Stimulated activated naive CD8-positive, alpha-beta T cell treated with anti-CD3 and anti-CD28 coated beads, Interleukin-15, amount 100 ng/mL, for 72 hours (primary cell): ENCODE measurements around the gene IFITM2.

ENCODE experiments used
- ATAC-seq: fragments of 150-1000 bp; cut with Tn5 transposase; 2 replicates; pipeline ENCODE4 v1.10.0; 2021; ENCODE audit warnings: mild to moderate bottlenecking, moderate library complexity
- DNase-seq, 2 donors: peaks; one replicate each; pipeline ENCODE4 v3.0.0; 2021 to 2022
- H3K27ac Mint-ChIP-seq, 2 donors: one replicate each; pipeline ENCODE4 v1.8.0; 2022; ENCODE audit warnings: mild to moderate bottlenecking in 2 of 2, mixed read lengths in 2 of 2, moderate library complexity in 2 of 2
- H3K27me3 Mint-ChIP-seq: one replicate; pipeline ENCODE4 v1.8.0; 2022; ENCODE audit warnings: mixed read lengths
- H3K4me1 Mint-ChIP-seq: one replicate; pipeline ENCODE4 v1.8.0; 2022; ENCODE audit warnings: mild to moderate bottlenecking, mixed read lengths
- H3K4me3 Mint-ChIP-seq, 2 donors: one replicate each; pipeline ENCODE4 v1.8.0; 2022; ENCODE audit warnings: mild to moderate bottlenecking in 2 of 2, mixed read lengths in 2 of 2, moderate library complexity in 1 of 2
- H3K9me3 Mint-ChIP-seq, 2 donors: one replicate each; pipeline ENCODE4 v1.8.0; 2022; ENCODE audit warnings: mixed read lengths in 2 of 2

IFITM2 gene

GRCh38 chr11:296171-297050 is 11.2 kb upstream of the IFITM2 start:
- peak overlapping the region in 1 of 2 donors; percentile 64 for H3K4me3 Mint-ChIP-seq
- H3K9me3 Mint-ChIP-seq, result no peaks in the 10 kb centered on the region
- ATAC-seq, result no peak
- H3K27ac Mint-ChIP-seq, result peak overlapping the region in 1 of 2 donors; percentile 67
- peaks cover 18% of the 10 kb centered on the region for H3K27me3 Mint-ChIP-seq
- DNase-seq, result peak in 1 of 2 donors; percentile 30
- H3K4me1 Mint-ChIP-seq, result peaks cover 95% of the 10 kb centered on the region

- peaks cover 19% of the 10 kb centered on the region for H3K27me3 Mint-ChIP-seq
- H3K27ac Mint-ChIP-seq, result peak overlapping the region; percentile 22 to 95
- peaks cover 90% of the 10 kb centered on the region for H3K4me1 Mint-ChIP-seq
- H3K4me3 Mint-ChIP-seq, result peak overlapping the region; percentile 23 to 64
- ATAC-seq (peak; percentile 58), DNase-seq (peak in 1 of 2 donors; percentile 66)
- H3K9me3 Mint-ChIP-seq, result no peaks in the 10 kb centered on the region
These were observed 10.5 kb upstream of the IFITM2 start for GRCh38 chr11:297051-297585.

- ATAC-seq, result peak; percentile 71
- Mint-ChIP-seq H3K27ac (peak overlapping the region; percentile 22 to 95), H3K9me3 (no peaks in the 10 kb centered on the region), H3K27me3 (peaks cover 19% of the 10 kb centered on the region), H3K4me1 (peaks cover 89% of the 10 kb centered on the region), H3K4me3 (peak overlapping the region; percentile 27 to 64)
- DNase-seq, result peak; percentile 72 to 86
These were observed 9.8 kb upstream of the IFITM2 start for GRCh38 chr11:297586-298405.

- peaks cover 90% of the 10 kb centered on the region for H3K4me1 Mint-ChIP-seq
- H3K9me3 Mint-ChIP-seq, result no peaks in the 10 kb centered on the region
- peak overlapping the region; percentile 9 to 14 for H3K27ac Mint-ChIP-seq
- DNase-seq (peak in 1 of 2 donors; percentile 60), ATAC-seq (peak; percentile 11)
- H3K27me3 Mint-ChIP-seq, result peaks cover 19% of the 10 kb centered on the region
- H3K4me3 Mint-ChIP-seq, result peak overlapping the region; percentile 12 to 64
These were observed 9.1 kb upstream of the IFITM2 start for GRCh38 chr11:298406-299065.

DNA sequence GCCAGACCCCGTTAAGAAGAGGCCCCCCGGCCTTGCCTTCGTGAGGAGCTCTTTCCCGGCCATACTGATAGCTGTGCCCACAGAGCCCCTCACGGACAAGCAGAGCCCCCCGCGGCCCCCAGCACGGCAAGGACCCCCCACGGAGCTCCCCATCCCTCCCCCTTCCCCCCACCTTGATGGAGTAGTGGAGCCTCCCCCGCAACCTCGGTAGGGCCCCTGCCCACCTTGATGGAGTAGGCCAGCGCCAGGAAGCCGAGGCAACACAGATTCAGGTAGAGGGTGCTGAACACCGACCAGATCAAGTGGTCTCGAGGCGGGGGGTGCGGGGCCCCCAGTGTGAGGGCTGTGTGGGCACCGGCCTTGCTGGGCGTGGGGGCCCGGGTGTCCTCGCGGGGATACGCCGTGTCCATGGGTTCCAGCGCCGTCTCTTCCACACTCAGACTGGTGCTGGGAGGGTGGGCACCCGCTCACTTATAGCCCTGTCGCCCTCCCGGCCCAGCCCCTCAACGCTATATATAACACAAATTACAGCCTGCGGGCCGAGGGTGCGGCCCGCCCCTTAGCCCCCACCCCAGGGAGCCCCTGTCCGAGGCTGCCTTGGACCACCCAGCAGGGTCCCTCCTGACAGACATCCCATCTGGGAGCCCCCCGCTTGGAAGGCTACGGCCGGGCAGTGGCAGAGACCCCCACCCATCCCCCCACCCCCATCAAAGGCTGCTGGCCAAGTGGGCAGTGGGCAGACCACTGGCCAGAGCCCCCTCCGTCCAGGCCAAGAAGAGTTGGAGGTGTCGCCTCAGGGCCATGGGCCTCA is 8.3 kb upstream of the IFITM2 start, which contains the start of gene IFITM5:
TSS of gene IFITM5 (minus strand) at position 446 of the 811 bp plus-strand sequence. CDS start at position 410, 36 bp downstream.
- peak within 1 kb of the TSS in 1 of 2 donors; percentile 94 for H3K27ac Mint-ChIP-seq

DNA sequence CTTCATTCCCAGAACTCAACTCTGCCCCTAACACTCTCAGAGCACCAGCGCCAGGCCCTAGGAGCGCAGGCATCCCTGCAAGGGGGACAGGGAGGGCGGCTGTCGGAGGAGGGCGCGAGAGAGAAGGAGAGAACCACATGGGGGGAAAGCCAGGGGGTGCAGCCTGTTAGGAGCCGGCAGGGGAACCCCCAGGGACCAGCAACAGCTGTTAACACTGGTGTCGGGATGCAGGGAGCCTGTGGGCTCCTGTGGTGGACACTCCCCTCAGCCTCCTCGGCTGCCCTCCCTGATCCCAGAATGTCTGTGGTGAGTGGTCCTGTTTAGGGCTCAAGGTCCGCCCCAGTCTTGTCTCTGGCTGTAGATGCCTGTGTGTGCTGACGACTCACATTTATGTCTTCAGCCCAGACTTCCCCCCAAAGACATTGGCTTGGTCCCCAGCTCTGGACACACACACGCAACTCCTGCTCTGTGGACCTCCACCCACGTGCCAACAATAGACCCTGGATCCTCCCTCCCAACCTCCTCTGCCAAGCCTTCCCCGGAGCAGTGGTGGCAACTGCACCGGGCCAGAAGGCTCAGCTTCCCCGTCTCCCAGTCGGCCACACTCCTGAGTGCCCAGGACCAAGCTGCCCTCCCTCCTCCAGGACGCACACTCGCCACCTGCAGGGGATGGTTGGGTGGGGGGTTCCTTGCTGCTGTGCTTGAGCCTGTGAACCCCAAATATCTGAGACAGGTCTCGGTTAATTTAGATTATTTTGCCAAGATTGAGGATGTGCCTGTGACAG is 7.5 kb upstream of the IFITM2 start:
- Mint-ChIP-seq H3K4me3 (peak overlapping the region; percentile 25 to 41), H3K4me1 (peaks cover 86% of the 10 kb centered on the region)

More for the DNA sequence above, 8.3 kb upstream of the IFITM2 start, which contains the start of gene IFITM5:
- H3K4me1 Mint-ChIP-seq, result peaks cover 90% of the 10 kb centered on the region
- ATAC-seq, result peak; percentile 3
- no peaks in the 10 kb centered on the region for H3K9me3 Mint-ChIP-seq
- H3K4me3 Mint-ChIP-seq, result peak within 1 kb of the TSS; percentile 25 to 64
- peak in 1 of 2 donors; percentile 52 for DNase-seq
- peaks cover 19% of the 10 kb centered on the region for H3K27me3 Mint-ChIP-seq

GRCh38 chr11:303363-303762 is 4.3 kb upstream of the IFITM2 start:
- peak overlapping the region; percentile 90 to 91 for H3K27ac Mint-ChIP-seq
- DNase-seq (no peak), ATAC-seq (no peak)
- H3K27me3 Mint-ChIP-seq, result peaks cover 19% of the 10 kb centered on the region
- H3K9me3 Mint-ChIP-seq, result no peaks in the 10 kb centered on the region
- peak overlapping the region; percentile 49 to 78 for H3K4me3 Mint-ChIP-seq
- peaks cover 86% of the 10 kb centered on the region for H3K4me1 Mint-ChIP-seq

More for the DNA sequence above, 7.5 kb upstream of the IFITM2 start:
- DNase-seq (peak in 1 of 2 donors; percentile 63), ATAC-seq (peak; percentile 10)
- H3K27me3 Mint-ChIP-seq, result peaks cover 19% of the 10 kb centered on the region
- H3K9me3 Mint-ChIP-seq, result no peaks in the 10 kb centered on the region
- H3K27ac Mint-ChIP-seq, result peak overlapping the region in 1 of 2 donors; percentile 94

DNA sequence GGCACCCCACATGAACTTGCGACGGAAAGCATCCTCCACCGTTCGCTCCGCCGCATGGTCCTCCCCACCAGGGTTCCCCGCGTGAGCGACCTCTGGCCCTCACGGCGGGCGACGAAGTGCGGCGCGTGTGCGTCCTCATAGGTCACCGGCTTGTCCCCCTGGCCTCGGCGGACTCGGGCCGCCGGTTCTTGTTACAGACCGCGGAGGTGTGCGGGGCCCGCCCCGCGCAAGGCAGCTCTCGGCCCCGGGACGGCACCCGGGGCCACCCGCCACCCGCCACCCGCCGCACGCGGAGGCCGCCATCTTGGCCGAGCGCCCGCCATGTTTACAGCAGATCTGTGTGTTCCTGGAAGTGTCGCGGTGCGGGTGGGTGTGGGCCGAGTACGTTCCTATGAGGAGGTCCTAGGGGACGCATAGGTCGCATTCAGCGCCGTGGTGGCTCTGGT is 3.5 kb upstream of the IFITM2 start:
- ATAC-seq (no peak), DNase-seq (no peak)
- Mint-ChIP-seq H3K27ac (peak overlapping the region in 1 of 2 donors; percentile 91), H3K9me3 (no peaks in the 10 kb centered on the region), H3K4me1 (peaks cover 79% of the 10 kb centered on the region), H3K27me3 (peaks cover 19% of the 10 kb centered on the region), H3K4me3 (peak overlapping the region; percentile 49 to 78)

- no peak for ATAC-seq
- Mint-ChIP-seq H3K27me3 (peaks cover 14% of the 10 kb centered on the region), H3K9me3 (no peaks in the 10 kb centered on the region), H3K4me1 (peaks cover 77% of the 10 kb centered on the region), H3K4me3 (no peak overlapping the region), H3K27ac (peak overlapping the region in 1 of 2 donors; percentile 5)
- peak in 1 of 2 donors; percentile 64 for DNase-seq
These were observed 2.4 kb upstream of the IFITM2 start for GRCh38 chr11:304915-305843.

DNA sequence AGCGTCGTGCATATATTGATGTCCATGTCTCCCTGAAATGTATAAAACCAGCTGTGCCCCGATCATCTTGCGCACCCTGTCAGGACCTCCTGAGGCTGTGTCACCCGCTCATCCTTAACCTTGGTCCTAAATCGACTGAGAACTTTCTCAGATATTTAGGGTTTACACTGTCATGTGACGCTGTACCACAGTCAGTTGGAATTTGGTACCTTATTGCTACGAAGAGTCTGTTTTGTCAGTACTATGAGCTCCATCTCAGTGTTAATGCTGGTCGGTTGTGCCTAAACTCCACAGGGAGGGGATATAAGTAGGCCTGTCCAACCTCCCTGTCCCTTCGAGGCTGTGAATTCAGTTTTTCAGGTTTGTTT is 1.8 kb upstream of the IFITM2 start:
- DNase-seq, result no peak
- Mint-ChIP-seq H3K27ac (peak overlapping the region in 1 of 2 donors; percentile 56), H3K4me3 (no peak overlapping the region), H3K4me1 (peaks cover 71% of the 10 kb centered on the region), H3K27me3 (peaks cover 8% of the 10 kb centered on the region), H3K9me3 (no peaks in the 10 kb centered on the region)
- ATAC-seq, result no peak

DNA sequence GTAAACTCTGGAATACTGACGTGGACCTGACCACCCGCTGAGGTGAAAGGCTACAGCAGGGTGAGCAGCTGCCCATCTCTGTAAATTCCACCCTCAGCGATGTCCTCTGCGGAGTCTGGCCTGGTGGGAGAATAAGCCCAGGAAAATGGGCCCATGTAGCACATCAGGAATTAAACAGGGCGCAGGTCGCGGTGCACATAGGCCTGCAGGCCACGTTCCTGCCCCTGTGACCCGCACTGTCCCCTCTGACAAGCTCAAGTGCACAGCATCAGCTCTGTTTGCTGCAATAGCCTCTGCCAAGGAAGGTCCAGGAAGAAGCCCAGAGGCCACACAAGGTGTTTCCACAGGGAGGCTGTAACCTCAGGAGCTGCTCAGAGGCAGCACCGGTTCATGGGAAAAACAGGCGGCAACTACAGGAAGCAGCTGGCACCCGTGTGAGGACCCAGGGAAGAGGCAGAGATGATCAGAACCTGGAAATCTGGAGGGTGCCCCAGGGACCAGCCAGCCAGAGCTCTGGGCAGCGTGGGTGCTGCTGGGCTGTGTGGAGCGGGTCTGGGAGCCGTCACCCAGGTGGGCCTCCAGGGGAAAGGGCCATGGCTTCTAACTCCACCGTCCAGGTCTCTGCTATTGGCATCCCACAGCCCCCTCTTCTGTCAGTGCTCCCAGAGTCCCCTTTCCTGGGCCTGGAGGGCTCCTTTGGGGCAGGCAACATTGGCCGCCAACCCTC is 808 bp upstream of the IFITM2 start:
- Mint-ChIP-seq H3K4me3 (peak overlapping the region; percentile 66 to 84), H3K27ac (no peak overlapping the region), H3K9me3 (no peaks in the 10 kb centered on the region), H3K27me3 (no peaks in the 10 kb centered on the region), H3K4me1 (peaks cover 66% of the 10 kb centered on the region)
- no peak for ATAC-seq
- no peak for DNase-seq
